GM12874 (cell line): ENCODE data around the gene ZNF366.

Source experiments
- TF ChIP-seq, protein P1 (sequence below): IDR thresholded peaks from 2 replicates; pipeline ENCODE4 v1.5.1; 2011; ENCODE audit warnings: low read depth, mild to moderate bottlenecking, control low read depth, low read length, moderate library complexity; ENCODE audit not compliant: insufficient read depth

Gene ZNF366

DNA sequence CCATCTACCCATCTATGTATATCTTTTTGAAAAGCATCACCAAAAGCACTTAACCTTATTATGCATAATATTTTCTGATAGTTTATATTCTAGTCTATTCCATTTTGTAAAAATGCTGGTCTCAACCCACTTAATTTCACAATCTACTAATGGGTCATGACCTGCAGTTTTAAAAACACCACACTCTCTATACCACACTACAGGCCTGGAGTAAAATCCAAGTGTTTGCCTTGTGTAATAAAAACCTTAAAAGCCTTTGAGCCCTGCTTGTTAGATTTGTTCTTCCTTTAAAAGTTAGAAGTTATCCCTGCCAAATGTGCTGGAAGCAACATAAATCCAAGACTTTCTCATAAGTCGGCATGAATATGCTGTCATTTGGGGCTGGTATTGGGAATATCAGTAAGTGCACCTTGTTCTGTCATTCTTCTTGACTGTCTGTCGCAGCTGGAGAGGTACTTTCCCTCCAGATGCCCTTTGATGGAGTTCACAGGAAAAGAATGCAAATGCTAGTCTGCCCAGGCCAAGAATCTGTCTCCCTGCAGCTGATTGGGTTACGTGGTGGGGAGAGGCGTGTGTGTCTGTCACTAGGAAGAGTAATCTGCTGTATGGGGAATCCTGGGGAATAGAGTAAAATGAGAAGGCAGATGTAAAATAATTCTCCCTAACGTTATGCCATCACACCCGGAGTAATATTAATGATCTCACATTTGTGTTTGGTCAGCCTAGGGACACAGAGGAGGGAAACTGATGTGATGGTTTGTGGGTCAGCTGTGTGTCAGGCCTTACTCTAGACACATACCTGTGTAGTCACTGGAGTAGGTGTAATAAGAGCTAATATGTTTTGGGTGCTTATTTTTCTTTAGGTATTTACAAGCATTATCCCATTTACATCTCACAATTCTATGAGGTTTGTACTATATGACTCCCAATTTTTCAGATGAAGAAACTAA, 79.4 kb downstream of the ZNF366 start:
- TF ChIP-seq, protein P1, sequence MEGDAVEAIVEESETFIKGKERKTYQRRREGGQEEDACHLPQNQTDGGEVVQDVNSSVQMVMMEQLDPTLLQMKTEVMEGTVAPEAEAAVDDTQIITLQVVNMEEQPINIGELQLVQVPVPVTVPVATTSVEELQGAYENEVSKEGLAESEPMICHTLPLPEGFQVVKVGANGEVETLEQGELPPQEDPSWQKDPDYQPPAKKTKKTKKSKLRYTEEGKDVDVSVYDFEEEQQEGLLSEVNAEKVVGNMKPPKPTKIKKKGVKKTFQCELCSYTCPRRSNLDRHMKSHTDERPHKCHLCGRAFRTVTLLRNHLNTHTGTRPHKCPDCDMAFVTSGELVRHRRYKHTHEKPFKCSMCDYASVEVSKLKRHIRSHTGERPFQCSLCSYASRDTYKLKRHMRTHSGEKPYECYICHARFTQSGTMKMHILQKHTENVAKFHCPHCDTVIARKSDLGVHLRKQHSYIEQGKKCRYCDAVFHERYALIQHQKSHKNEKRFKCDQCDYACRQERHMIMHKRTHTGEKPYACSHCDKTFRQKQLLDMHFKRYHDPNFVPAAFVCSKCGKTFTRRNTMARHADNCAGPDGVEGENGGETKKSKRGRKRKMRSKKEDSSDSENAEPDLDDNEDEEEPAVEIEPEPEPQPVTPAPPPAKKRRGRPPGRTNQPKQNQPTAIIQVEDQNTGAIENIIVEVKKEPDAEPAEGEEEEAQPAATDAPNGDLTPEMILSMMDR, result no peak

DNA sequence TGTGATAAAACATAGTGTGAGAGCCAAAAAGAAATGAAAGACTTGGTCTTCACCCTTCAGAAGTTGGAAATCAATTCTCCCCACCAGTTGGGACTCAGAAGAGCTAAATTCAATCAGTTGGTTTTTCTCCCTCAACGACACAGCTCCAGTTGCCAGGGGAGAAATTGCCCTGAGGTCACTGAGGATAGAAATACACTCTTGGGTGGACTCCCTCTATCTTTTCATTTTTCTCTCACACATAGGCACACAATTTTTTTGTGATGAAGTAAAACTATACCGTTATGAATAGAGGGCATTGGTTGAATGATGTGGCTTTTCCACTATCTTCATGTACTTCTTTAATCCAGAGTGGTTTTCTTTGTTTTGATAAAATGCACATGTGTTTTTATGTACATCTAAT, 80.2 kb downstream of the ZNF366 start:
- TF ChIP-seq, protein P1, result no peak

DNA sequence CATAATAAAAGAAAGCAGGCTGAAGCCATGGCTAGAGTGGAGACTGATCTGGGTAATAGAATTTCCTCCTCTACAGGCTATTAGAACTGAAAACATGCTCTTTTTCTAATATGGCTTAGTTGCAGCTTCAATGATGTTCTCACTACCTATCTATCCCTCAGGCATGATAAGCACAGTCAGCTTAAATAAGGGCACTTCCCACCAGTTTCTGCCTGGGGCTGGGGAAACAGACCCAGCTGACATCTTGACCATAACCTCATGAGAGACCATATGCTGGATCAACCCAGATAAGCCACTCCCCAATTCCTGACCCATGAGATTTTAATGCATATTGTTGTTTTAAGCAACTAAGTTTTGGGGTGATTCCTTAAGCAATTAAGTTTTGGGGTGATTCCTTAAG, 81.2 kb downstream of the ZNF366 start:
- TF ChIP-seq, protein P1, result no peak

DNA sequence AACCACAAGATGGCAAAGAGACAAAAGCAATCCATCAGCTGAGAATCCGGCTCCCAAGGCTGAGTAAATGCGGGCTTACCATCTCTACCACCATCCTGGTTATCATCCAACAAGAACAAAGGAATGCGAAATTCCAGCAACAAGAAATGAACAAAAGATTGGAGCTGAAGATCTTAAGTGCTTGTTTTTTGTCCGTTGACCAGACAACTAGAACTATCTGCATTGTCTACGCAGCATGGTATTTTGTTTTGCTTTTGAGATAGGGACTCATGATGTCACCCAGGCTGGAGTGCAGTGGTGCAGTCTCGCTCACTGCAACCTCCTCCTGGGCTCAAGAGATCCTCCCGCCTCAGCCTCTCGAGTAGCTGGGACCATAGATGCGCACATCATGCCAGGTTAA, 88.9 kb downstream of the ZNF366 start:
- TF ChIP-seq, protein P1, result no peak

DNA sequence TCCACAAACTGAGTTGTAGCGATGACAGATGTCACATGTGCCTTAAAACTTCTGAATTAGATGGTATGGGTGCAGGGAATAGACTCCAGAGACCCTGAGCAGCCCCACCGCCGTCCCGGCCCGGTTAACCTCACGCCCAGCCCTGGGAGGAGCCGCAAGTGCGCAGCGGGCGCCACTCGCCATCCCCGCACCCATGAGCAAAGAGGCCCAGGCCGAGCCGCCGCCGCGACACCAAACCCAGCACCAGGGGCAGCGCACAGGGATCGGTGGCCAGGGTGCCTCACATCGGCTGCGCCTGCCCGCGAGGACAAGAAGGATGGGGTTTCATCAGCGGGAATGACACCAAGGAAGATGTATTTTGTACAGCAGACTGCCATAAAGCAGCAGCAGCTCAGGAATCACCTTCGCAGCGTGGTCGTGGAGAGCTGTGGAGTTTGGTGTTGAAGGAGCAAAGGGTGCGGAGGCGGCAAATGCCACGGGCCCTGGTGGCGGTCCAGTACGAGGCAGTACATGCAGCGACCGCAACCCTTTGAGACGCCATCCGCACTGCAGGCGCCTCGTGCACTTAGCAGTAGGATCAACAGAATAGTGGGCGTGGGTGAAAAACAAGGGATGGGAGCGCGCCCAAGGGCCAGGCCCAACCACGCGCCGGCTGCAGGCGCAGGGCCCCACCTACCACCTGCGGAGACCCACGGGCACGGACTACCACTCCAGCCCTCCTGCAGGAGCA, 89.7 kb downstream of the ZNF366 start:
- TF ChIP-seq, protein P1, result no peak

DNA sequence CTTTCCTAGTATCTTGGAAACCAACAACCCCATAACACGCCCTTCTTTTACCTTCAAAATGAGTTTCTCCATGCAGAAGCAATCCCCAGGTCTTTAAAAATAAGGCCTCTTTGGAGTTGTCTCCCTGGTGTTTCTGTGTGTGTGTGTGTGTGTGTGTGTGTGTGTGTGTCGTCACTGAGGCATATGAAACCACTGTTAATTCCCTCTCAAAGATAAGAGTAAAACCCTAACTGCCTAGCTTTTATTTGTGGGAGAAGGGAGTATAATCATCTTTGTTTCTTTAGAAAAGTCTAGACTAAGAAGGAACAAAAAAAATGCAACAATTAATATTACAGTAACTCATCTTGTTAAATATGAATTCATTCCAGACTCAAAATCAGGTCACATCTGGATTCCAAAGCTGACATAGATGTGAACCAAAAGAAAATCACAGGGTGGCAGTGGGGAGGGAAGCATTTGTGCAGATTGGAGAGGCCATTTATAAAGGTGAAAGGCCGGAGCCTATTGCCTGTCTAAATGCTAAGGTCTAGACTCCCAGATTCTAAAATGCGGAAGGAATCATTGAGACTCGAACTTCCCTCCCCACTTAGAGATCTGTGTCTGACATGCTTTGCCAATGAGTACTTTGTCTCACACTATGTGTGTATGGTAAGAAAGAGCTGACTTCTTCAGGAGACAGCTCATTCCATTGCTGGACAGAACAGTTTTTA, 91.4 kb downstream of the ZNF366 start:
- TF ChIP-seq, protein P1, result no peak
